Osteocyte (in vitro differentiated cells): Measurements from ENCODE around the gene ZFYVE21. TPM values are rescaled to one million over a fixed set of nuclear protein-coding genes. Genes with fewer than 3 reads are reported as not detected.

ENCODE experiments used
- DNase-seq: peaks from one replicate; pipeline ENCODE4 v3.0.0; 2021; ENCODE audit warnings: mixed read lengths; ENCODE audit not compliant: unreplicated experiment; ENCODE audit errors: extremely low spot score
- H3K27ac Mint-ChIP-seq: one replicate; pipeline ENCODE4 v1.8.0; 2021; ENCODE audit warnings: mild to moderate bottlenecking, mixed read lengths; ENCODE audit not compliant: unreplicated experiment
- H3K27me3 Mint-ChIP-seq: one replicate; pipeline ENCODE4 v1.8.0; 2021; ENCODE audit warnings: mixed read lengths; ENCODE audit not compliant: unreplicated experiment
- H3K36me3 Mint-ChIP-seq: one replicate; pipeline ENCODE4 v1.8.0; 2021; ENCODE audit warnings: mixed read lengths; ENCODE audit not compliant: unreplicated experiment
- H3K4me1 Mint-ChIP-seq: one replicate; pipeline ENCODE4 v1.8.0; 2021; ENCODE audit warnings: mixed read lengths; ENCODE audit not compliant: unreplicated experiment
- H3K4me3 Mint-ChIP-seq: one replicate; pipeline ENCODE4 v1.8.0; 2021; ENCODE audit warnings: mild to moderate bottlenecking, moderate library complexity, mixed read lengths; ENCODE audit not compliant: unreplicated experiment
- H3K9me3 Mint-ChIP-seq: one replicate; pipeline ENCODE4 v1.8.0; 2021; ENCODE audit warnings: mixed read lengths; ENCODE audit not compliant: unreplicated experiment
- CTCF ChIP-seq: fragments of 200-600 bp; sonication (generic); IDR thresholded peaks from 2 replicates; pipeline ENCODE4 v1.5.0; 2021; ENCODE audit warnings: antibody characterized with exemption, mild to moderate bottlenecking, moderate library complexity
- total RNA-seq: library from RNA; stranded (reverse); gene quantifications from 2 replicates; pipeline ENCODE4 v1.2.1, GENCODE V29; 2021

ZFYVE21 gene
- total RNA-seq, 1 donor from 2014 or later = 52.9 TPM

- peak; percentile 78 for DNase-seq
These were observed 16.3 kb upstream of the ZFYVE21 start for GRCh38 chr14:103699261-103699661.

GRCh38 chr14:103699901-103700752, 15.5 kb upstream of the ZFYVE21 start:
- Mint-ChIP-seq H3K36me3 (peaks cover 29% of the 10 kb centered on the region), H3K4me1 (peaks cover 23% of the 10 kb centered on the region), H3K9me3 (no peaks in the 10 kb centered on the region), H3K27me3 (no peaks in the 10 kb centered on the region), H3K4me3 (no peak overlapping the region), H3K27ac (no peak overlapping the region)
- no peak for TF ChIP-seq CTCF
- no peak for DNase-seq

More at GRCh38 chr14:103699261-103699661, 16.3 kb upstream of the ZFYVE21 start:
- H3K4me1 Mint-ChIP-seq = peaks cover 23% of the 10 kb centered on the region
- H3K4me3 Mint-ChIP-seq = no peak overlapping the region
- peaks cover 24% of the 10 kb centered on the region for H3K36me3 Mint-ChIP-seq
- H3K9me3 Mint-ChIP-seq = no peaks in the 10 kb centered on the region
- no peaks in the 10 kb centered on the region for H3K27me3 Mint-ChIP-seq
- no peak overlapping the region for H3K27ac Mint-ChIP-seq
- no peak for TF ChIP-seq CTCF

GRCh38 chr14:103700753-103701490, 14.7 kb upstream of the ZFYVE21 start:
- Mint-ChIP-seq H3K4me1 (peaks cover 16% of the 10 kb centered on the region), H3K9me3 (no peaks in the 10 kb centered on the region), H3K27ac (no peak overlapping the region), H3K36me3 (peaks cover 30% of the 10 kb centered on the region), H3K4me3 (no peak overlapping the region), H3K27me3 (no peaks in the 10 kb centered on the region)
- no peak for TF ChIP-seq CTCF
- no peak for DNase-seq

GRCh38 chr14:103702095-103702494, 13.5 kb upstream of the ZFYVE21 start:
- no peak for DNase-seq
- peaks cover 30% of the 10 kb centered on the region for H3K36me3 Mint-ChIP-seq
- no peak for TF ChIP-seq CTCF

More at GRCh38 chr14:103702095-103702494, 13.5 kb upstream of the ZFYVE21 start:
- peaks cover 4% of the 10 kb centered on the region for H3K4me1 Mint-ChIP-seq
- no peak overlapping the region for H3K27ac Mint-ChIP-seq
- H3K4me3 Mint-ChIP-seq = no peak overlapping the region
- H3K9me3 Mint-ChIP-seq = no peaks in the 10 kb centered on the region
- no peaks in the 10 kb centered on the region for H3K27me3 Mint-ChIP-seq
